SH-SY5Y (cell line): ENCODE data around the gene ENAM.

Experiments
- GATA2 ChIP-seq: IDR thresholded peaks from 2 replicates; pipeline ENCODE4 v1.6.1; 2011; ENCODE audit warnings: mild to moderate bottlenecking, low read depth, low read length
- GATA3 ChIP-seq: IDR thresholded peaks from 2 replicates; pipeline ENCODE4 v1.6.1; 2011; ENCODE audit warnings: low read depth, mild to moderate bottlenecking, low read length, moderate library complexity

DNA sequence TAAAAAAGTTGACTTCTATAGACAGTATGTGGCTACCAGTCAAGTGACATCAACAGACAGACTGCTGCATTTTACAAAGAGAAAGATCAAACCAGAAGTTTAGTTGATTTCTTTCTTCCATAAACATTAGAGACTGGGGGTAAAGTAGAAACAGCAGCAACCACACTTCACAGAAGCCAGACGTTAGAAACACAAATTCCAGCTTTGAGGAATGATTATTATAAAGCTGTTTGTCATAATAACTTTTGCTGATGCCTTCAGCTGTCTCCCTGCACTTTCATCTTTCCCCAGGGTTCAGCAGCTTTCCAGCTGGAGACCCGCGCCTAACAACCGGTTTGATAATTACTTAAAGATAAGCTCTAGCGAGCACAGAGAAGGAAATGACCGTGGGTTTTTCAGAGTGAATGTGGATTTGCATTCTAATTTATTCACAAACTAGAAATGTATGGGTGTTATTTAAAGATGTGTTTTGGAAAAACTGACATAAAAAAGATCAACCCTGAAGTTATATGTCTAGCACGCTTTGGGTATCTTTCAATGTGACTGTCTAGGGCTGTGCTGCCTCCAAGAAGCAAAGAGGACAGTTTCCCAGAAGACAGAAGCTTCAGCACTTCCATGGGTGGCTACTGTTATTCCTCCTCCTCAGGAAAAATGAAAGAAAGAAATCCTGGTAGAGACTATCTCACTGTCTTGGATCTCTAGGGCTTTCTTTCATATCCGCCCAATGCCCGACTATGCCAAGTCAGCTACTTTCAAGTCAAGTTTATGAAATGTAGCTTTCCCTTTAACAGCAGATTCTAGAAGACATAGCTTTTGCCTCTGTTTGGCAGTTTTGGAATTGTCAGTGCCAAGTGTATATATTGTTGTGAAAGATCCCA lies 15.0 kb upstream of the ENAM start:
- no peak for TF ChIP-seq GATA2
- TF ChIP-seq GATA3, result no peak
